Inferior parietal cortex (tissue), 1 donor: ENCODE data around the gene IL2RA.
A peak's percentile ranks its signal among the peaks of the same experiment; 100 is the strongest.
"Not testable (repeated sequence)": the region's sequence is repeated elsewhere in the genome, so short reads cannot be mapped to it uniquely, and the experiment has no call there.

Experiments
- DNase-seq: peaks from one replicate; pipeline ENCODE4 v3.0.0-alpha.2; 2016; ENCODE audit errors: extremely low spot score

The IL2RA gene

GRCh38 chr10:6014241-6014761 lies 47.9 kb downstream of the IL2RA start:
- DNase-seq = peak; percentile 79

- DNase-seq = no peak
Measured at GRCh38 chr10:6013413-6014192, 48.6 kb downstream of the IL2RA start.

- no peak for DNase-seq
Measured at GRCh38 chr10:6012121-6012905, 49.9 kb downstream of the IL2RA start.

GRCh38 chr10:6011558-6011957 lies 50.6 kb downstream of the IL2RA start:
- no peak for DNase-seq

GRCh38 chr10:6010569-6010968 lies 51.6 kb downstream of the IL2RA start:
- DNase-seq = no peak

- DNase-seq = no peak
Measured at GRCh38 chr10:6009961-6010360, 52.2 kb downstream of the IL2RA start.

GRCh38 chr10:6009150-6009549 lies 53.0 kb downstream of the IL2RA start:
- no peak for DNase-seq

GRCh38 chr10:6008497-6009142 lies 53.5 kb downstream of the IL2RA start:
- no peak for DNase-seq

GRCh38 chr10:6006991-6007390 lies 55.2 kb downstream of the IL2RA start:
- DNase-seq = no peak

- no peak for DNase-seq
Measured at GRCh38 chr10:6006546-6006945, 55.6 kb downstream of the IL2RA start.

GRCh38 chr10:6005856-6006395 lies 56.2 kb downstream of the IL2RA start:
- DNase-seq = no peak

GRCh38 chr10:6005161-6005804 lies 56.9 kb downstream of the IL2RA start:
- DNase-seq = not testable (repeated sequence)

GRCh38 chr10:6002809-6003510 lies 59.2 kb downstream of the IL2RA start:
- no peak for DNase-seq

- no peak for DNase-seq
Measured at GRCh38 chr10:5999440-6000165, 62.6 kb downstream of the IL2RA start.

GRCh38 chr10:5996696-5997095 lies 65.5 kb downstream of the IL2RA start:
- DNase-seq = no peak

GRCh38 chr10:5992398-5992797 lies 69.8 kb downstream of the IL2RA start:
- no peak for DNase-seq

- no peak for DNase-seq
Measured at GRCh38 chr10:5991708-5992107, 70.5 kb downstream of the IL2RA start.

GRCh38 chr10:5989756-5990155 lies 72.4 kb downstream of the IL2RA start:
- DNase-seq = no peak

- no peak for DNase-seq
Measured at GRCh38 chr10:5988336-5988920, 73.7 kb downstream of the IL2RA start.

GRCh38 chr10:5987747-5988146 lies 74.4 kb downstream of the IL2RA start:
- DNase-seq = no peak
